A673 (cell line): ENCODE data around the gene CLEC20A. TPM values are rescaled to one million over a fixed set of nuclear protein-coding genes. Genes with fewer than 3 reads are reported as not detected.

Source experiments
- BruUV-seq: library from RNA; stranded (reverse); fragments of 400-500 nt; replicated peaks from 2 replicates; lab custom pipeline; 2021; lab: Mats Ljungman, UMichigan
- CTCF ChIA-PET: fragments of 300-600 bp; sonication (Branson Sonifier 250); formaldehyde crosslinking; loops from one replicate; lab custom pipeline; 2022; ENCODE audit warnings: antibody characterized with exemption; lab: Charles Lee
- POLR2A ChIA-PET: fragments of 300-600 bp; sonication (Branson Sonifier 250); formaldehyde crosslinking; loops from one replicate; lab custom pipeline; 2022; ENCODE audit warnings: antibody characterized with exemption; ENCODE audit not compliant: low non-redundant PET; lab: Charles Lee
- DNase-seq: peaks from one replicate; pipeline ENCODE4 v3.0.0-alpha.2; 2015; ENCODE audit warnings: low spot score
- H3K27ac ChIP-seq: fragments of 200-600 bp; sonication (generic); 2 replicates; pipeline ENCODE4 v1.5.1; 2016; ENCODE audit warnings: mixed run types, low read depth, mild to moderate bottlenecking, mixed read lengths, antibody characterized with exemption, low read length; ENCODE audit not compliant: poor library complexity, severe bottlenecking
- H3K27me3 ChIP-seq: fragments of 200-600 bp; sonication (generic); replicated peaks from 2 replicates; pipeline ENCODE4 v1.6.1; 2017; ENCODE audit warnings: mixed run types, low read depth, mild to moderate bottlenecking, mixed read lengths, antibody characterized with exemption, low read length; ENCODE audit not compliant: insufficient read depth, poor library complexity
- H3K36me3 ChIP-seq: fragments of 200-600 bp; sonication (generic); 2 replicates; pipeline ENCODE4 v1.6.1; 2016; ENCODE audit warnings: mixed run types, mild to moderate bottlenecking, mixed read lengths, antibody characterized with exemption, low read length; ENCODE audit not compliant: insufficient read depth, poor library complexity, severe bottlenecking
- H3K4me1 ChIP-seq: fragments of 200-600 bp; sonication (generic); 2 replicates; pipeline ENCODE4 v1.6.1; 2017; ENCODE audit warnings: mixed run types, mild to moderate bottlenecking, mixed read lengths, antibody characterized with exemption, low read length; ENCODE audit not compliant: insufficient read depth, poor library complexity, severe bottlenecking
- H3K4me3 ChIP-seq: fragments of 200-600 bp; sonication (generic); 2 replicates; pipeline ENCODE4 v1.5.1; 2016; ENCODE audit warnings: low read depth, mixed run types, mild to moderate bottlenecking, mixed read lengths, low read length; ENCODE audit not compliant: poor library complexity, severe bottlenecking
- H3K9me3 ChIP-seq: fragments of 200-600 bp; sonication (generic); 2 replicates; pipeline ENCODE4 v1.6.1; 2016; ENCODE audit warnings: mixed run types, low read depth, mild to moderate bottlenecking, mixed read lengths, antibody characterized with exemption, low read length; ENCODE audit not compliant: poor library complexity, severe bottlenecking
- EZH2 ChIP-seq: fragments of 200-600 bp; sonication (generic); IDR thresholded peaks from 2 replicates; pipeline ENCODE4 v1.6.1; 2017; ENCODE audit warnings: borderline replicate concordance, low read depth, mild to moderate bottlenecking, mixed read lengths, antibody characterized with exemption, low read length; ENCODE audit not compliant: poor library complexity, severe bottlenecking
- intact Hi-C: fragments of 100-400 bp; cut with micrococcal nuclease; formaldehyde crosslinking; loops from one replicate; pipeline ENCODE4 v1.10.0; 2022; ENCODE audit not compliant: unreplicated experiment
- total RNA-seq: library from RNA; stranded (reverse); gene quantifications from 2 replicates; pipeline ENCODE4 v1.2.3, GENCODE V29; 2021
- TF ChIP-seq, protein P1 (sequence below): fragments of 300-800, 200-600 bp; sonication (generic); conservative IDR thresholded peaks from 2 replicates; pipeline ENCODE4 v1.5.1; 2017; ENCODE audit warnings: low read depth, mild to moderate bottlenecking, antibody characterized with exemption, low read length, moderate library complexity, mixed read lengths

Gene CLEC20A
- total RNA-seq, 1 experiment from 2014 or later: not detected

DNA sequence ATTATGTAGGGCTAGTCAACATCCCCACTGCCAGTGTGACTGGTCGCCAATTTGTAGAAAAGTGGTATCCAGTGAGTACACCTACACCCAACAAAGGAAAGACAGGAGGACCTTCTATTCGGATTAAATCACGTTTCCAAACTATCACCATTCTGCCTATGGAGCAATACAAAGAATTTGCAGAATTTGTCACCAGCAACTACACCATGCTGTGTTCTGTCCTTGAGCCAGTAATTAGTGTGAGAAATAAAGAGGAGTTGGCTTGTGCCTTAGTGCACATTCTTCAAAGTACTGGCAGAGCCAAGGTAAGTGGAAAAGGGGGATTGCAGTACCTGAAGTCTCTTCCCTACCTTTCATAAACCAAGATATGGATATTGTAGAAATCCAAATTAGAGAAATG is 53.8 kb downstream of the CLEC20A start:
- peaks cover 2% of the 10 kb centered on the region for H3K4me1 ChIP-seq
- H3K9me3 ChIP-seq: no peaks in the 10 kb centered on the region
- intact Hi-C loops: no loop called here
- H3K27me3 ChIP-seq: no peaks in the 10 kb centered on the region
- no peak for DNase-seq
- H3K27ac ChIP-seq: no peak overlapping the region
- ChIA-PET CTCF (no interaction called here), POLR2A (no interaction called here)
- no peak for TF ChIP-seq EZH2
- TF ChIP-seq, protein P1, sequence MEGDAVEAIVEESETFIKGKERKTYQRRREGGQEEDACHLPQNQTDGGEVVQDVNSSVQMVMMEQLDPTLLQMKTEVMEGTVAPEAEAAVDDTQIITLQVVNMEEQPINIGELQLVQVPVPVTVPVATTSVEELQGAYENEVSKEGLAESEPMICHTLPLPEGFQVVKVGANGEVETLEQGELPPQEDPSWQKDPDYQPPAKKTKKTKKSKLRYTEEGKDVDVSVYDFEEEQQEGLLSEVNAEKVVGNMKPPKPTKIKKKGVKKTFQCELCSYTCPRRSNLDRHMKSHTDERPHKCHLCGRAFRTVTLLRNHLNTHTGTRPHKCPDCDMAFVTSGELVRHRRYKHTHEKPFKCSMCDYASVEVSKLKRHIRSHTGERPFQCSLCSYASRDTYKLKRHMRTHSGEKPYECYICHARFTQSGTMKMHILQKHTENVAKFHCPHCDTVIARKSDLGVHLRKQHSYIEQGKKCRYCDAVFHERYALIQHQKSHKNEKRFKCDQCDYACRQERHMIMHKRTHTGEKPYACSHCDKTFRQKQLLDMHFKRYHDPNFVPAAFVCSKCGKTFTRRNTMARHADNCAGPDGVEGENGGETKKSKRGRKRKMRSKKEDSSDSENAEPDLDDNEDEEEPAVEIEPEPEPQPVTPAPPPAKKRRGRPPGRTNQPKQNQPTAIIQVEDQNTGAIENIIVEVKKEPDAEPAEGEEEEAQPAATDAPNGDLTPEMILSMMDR: no peak
- no TSS peak for BruUV-seq
- no peaks in the 10 kb centered on the region for H3K36me3 ChIP-seq
- H3K4me3 ChIP-seq: no peak overlapping the region

DNA sequence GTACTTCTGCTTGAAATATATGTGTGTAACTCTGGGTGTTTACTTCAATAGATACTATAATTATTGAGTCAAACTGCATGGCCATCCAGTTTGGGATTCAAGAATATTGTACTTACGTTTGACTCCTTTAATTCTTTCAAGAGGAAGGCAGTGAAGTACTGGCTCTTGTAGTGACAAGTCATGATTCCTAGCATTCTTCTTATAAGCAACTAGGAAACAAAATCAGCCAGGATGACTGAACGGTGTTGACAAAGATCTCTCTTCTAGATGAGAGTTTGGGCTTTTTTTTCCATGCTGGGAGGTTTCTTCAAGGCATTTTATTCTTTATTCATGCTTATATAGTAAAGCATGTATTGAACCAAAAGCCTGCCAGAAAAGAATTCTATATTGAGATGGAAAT is 58.3 kb downstream of the CLEC20A start:
- CTCF ChIA-PET: no interaction called here

DNA sequence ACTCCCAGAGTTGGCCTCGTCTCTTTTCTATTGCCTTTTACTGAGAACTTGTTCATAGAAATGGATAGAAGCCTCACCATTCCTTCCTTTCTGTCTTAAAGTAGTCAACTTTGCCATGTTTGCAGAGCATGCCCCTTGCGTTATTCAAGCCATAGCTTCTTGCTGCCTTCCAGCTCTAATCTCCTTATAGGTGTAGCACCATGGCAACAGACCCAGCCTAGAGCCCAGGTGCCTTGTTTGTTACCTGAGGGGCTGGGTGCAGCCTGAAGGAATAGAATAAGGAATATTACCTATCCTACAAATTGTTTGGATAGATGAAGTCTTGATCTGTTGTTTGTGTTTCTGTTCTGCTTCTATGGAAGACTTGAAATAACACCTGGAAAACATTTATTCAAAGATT is 59.9 kb downstream of the CLEC20A start:
- ChIA-PET POLR2A (no interaction called here), CTCF (no interaction called here)
- no peaks in the 10 kb centered on the region for H3K9me3 ChIP-seq
- no peaks in the 10 kb centered on the region for H3K36me3 ChIP-seq
- no peak overlapping the region for H3K4me3 ChIP-seq
- no peaks in the 10 kb centered on the region for H3K4me1 ChIP-seq
- no peak for TF ChIP-seq EZH2
- TF ChIP-seq, protein P1: no peak
- no TSS peak for BruUV-seq
- intact Hi-C loops: no loop called here
- DNase-seq: no peak
- no peak overlapping the region for H3K27ac ChIP-seq
- no peaks in the 10 kb centered on the region for H3K27me3 ChIP-seq

More for the DNA sequence above, 58.3 kb downstream of the CLEC20A start:
- Histone ChIP-seq H3K4me1 (no peaks in the 10 kb centered on the region), H3K9me3 (no peaks in the 10 kb centered on the region), H3K4me3 (no peak overlapping the region), H3K36me3 (no peaks in the 10 kb centered on the region), H3K27ac (no peak overlapping the region), H3K27me3 (no peaks in the 10 kb centered on the region)
- DNase-seq: no peak
- TF ChIP-seq, protein P1: no peak
- TF ChIP-seq EZH2: no peak
- POLR2A ChIA-PET: no interaction called here
- intact Hi-C loops: no loop called here
- no TSS peak for BruUV-seq
